UCSD-AML1 (cell line): Measurements from ENCODE around the gene PRMT2.
"Not testable (repeated sequence)": the region's sequence is repeated elsewhere in the genome, so short reads cannot be mapped to it uniquely, and the experiment has no call there.

Source experiments
- DNase-seq: peaks from one replicate; lab custom pipeline; 2025; ENCODE audit not compliant: unreplicated experiment; lab: John Stamatoyannopoulos, UW

The PRMT2 gene

DNA sequence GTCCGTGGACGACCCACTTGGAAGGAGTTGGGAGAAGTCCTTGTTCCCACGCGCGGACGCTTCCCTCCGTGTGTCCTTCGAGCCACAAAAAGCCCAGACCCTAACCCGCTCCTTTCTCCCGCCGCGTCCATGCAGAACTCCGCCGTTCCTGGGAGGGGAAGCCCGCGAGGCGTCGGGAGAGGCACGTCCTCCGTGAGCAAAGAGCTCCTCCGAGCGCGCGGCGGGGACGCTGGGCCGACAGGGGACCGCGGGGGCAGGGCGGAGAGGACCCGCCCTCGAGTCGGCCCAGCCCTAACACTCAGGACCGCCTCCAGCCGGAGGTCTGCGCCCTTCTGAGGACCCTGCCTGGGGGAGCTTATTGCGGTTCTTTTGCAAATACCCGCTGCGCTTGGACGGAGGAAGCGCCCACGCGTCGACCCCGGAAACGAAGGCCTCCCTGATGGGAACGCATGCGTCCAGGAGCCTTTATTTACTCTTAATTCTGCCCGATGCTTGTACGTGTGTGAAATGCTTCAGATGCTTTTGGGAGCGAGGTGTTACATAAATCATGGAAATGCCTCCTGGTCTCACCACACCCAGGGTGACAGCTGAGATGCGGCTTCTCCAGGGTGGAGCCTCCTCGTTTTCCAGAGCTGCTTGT lies 32.4 kb downstream of the PRMT2 start:
- DNase-seq: peak; percentile 41

DNA sequence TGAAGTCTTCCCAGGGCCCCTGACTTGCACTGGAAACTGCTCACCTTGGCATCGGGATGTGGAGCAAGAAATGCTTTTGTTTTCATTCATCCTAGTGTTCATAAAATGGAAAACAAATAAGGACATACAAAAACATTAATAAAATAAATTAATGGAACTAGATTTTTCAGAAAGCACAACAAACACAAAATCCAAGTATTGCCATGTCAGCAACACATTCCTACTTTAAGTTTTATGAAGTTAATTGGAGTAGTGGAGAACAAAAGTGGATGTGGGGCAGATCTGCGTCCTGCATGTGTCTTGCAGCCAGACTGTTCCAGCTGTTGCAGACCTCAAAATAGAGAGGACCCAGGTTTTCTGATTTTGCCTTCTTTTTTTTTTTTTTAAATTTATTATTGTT lies 32.9 kb downstream of the PRMT2 start:
- no peak for DNase-seq

DNA sequence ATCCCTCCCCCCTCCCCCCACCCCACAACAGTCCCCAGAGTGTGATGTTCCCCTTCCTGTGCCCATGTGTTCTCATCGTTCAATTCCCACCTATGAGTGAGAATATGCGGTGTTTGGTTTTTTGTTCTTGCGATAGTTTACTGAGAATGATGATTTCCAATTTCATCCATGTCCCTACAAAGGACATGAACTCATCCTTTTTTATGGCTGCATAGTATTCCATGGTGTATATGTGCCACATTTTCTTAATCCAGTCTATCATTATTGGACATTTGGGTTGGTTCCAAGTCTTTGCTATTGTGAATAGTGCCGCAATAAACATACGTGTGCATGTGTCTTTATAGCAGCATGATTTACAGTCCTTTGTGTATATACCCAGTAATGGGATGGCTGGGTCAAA lies 33.4 kb downstream of the PRMT2 start:
- DNase-seq: not testable (repeated sequence)

DNA sequence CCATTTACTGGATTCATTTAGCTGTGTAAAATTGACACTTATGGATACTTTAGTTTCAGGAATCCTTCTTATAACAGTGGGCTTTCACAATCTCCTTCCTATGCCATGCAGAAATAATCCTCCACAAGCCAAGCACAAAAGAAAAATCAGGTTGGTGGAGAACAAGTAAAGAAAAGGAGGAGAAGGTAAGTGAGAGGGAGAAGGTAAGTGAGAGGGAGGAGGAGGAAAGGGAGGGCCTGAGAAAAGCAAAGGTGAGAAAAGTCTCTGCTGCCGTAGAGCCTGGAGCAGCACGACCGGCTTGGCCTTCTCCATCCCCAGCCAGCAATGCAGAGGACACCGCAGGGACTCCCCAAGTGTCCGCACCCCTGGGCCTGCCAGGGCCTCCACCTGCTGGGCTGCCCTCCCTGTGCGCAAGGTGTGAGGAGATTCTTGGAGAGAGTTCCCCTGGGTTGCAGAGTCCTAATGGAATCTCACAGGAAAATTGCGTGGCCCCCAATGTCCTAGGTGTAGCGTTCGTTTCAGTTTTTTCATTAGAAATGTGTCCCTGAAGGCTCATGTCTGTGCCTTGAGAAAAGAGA lies 39.0 kb downstream of the PRMT2 start:
- no peak for DNase-seq

GRCh38 chr21:46675595-46676280 lies 40.3 kb downstream of the PRMT2 start:
- no peak for DNase-seq

- DNase-seq: not testable (repeated sequence)
These were observed 41.1 kb downstream of the PRMT2 start for GRCh38 chr21:46676542-46676941.

GRCh38 chr21:46681593-46681992 lies 46.1 kb downstream of the PRMT2 start:
- DNase-seq: not testable (repeated sequence)

DNA sequence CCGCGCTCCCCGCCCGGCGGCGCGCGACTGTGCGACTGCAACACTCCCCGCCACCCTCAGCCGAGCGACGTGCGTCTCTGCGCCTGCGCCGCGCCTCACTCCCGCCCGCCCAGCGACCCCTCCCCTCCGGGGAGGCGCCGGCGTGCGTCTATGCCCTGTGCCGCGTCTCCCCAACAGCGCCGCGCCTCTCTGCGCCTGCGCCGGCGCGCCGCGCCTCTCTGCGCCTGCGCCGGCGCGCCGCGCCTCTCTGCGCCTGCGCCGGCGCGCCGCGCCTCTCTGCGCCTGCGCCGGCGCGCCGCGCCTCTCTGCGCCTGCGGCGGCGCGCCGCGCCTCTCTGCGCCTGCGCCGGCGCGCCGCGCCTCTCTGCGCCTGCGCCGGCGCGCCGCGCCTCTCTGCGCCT lies 63.2 kb downstream of the PRMT2 start:
- DNase-seq: not testable (repeated sequence)

- not testable (repeated sequence) for DNase-seq
These were observed 63.6 kb downstream of the PRMT2 start for GRCh38 chr21:46699104-46699503.
